HEK293 (cell line): ENCODE results near the gene RNF40.

ENCODE experiments used
- CTCF ChIA-PET: fragments of 350-600 bp; formaldehyde crosslinking; extraction: SDS; loops from one replicate; lab custom pipeline; 2021; ENCODE audit warnings: antibody characterized with exemption; lab: Yijun Ruan, JAX
- POLR2A ChIA-PET: fragments of 300-600 bp; formaldehyde crosslinking; extraction: SDS; loops from one replicate; lab custom pipeline; 2020; ENCODE audit warnings: antibody characterized with exemption, inconsistent platforms; lab: Yijun Ruan, JAX
- H3K27ac ChIP-seq: fragments of 200-500 bp; sonication (Bioruptor generic); 2 replicates; pipeline ENCODE4 v1.5.1; 2014; ENCODE audit warnings: low read depth, low read length, control low read depth, inconsistent platforms; ENCODE audit errors: extremely low read depth
- H3K36me3 ChIP-seq, 2 experiments: fragments of 200-500 bp in 1 of 2; sonication (Bioruptor generic) in 1 of 2; 1 replicate in 1 of 2; 2 replicates in 1 of 2; pipeline ENCODE4 v1.5.1; 2014 to 2017; ENCODE audit warnings: inconsistent platforms in 2 of 2, low read length in 2 of 2; ENCODE audit not compliant: control insufficient read depth in 2 of 2, insufficient read depth in 1 of 2
- H3K4me1 ChIP-seq: fragments of 200-500 bp; sonication (Bioruptor generic); 2 replicates; pipeline ENCODE4 v1.5.1; 2014; ENCODE audit warnings: mild to moderate bottlenecking, low read length, inconsistent platforms; ENCODE audit not compliant: control insufficient read depth, insufficient read depth
- H3K4me3 ChIP-seq: 2 replicates; pipeline ENCODE4 v1.5.1; 2011; ENCODE audit warnings: low read depth, mild to moderate bottlenecking, control low read depth, low read length, moderate library complexity
- H3K9me3 ChIP-seq: fragments of 200-500 bp; sonication (Bioruptor generic); 2 replicates; pipeline ENCODE4 v1.5.1; 2014; ENCODE audit warnings: low read depth, low read length, inconsistent platforms; ENCODE audit not compliant: control insufficient read depth, insufficient read depth
- ATF2 ChIP-seq: fragments of 450-650 bp; formaldehyde crosslinking; IDR thresholded peaks from 2 replicates; pipeline ENCODE4 v1.5.1; 2016; ENCODE audit warnings: missing biosample characterization, missing genetic modification characterization, low read depth
- GFI1B ChIP-seq: fragments of 450-650 bp; formaldehyde crosslinking; IDR thresholded peaks from 2 replicates; pipeline ENCODE4 v1.5.1; 2016; ENCODE audit warnings: missing biosample characterization, missing genetic modification characterization
- GLI2 ChIP-seq: fragments of 450-650 bp; formaldehyde crosslinking; IDR thresholded peaks from 2 replicates; pipeline ENCODE4; 2017; ENCODE audit warnings: missing biosample characterization, missing genetic modification characterization, low read depth, borderline replicate concordance
- HOXC10 ChIP-seq: sonication (generic); formaldehyde crosslinking; IDR thresholded peaks from 2 replicates; pipeline ENCODE4 v1.8.1; 2023; ENCODE audit warnings: mild to moderate bottlenecking, missing genetic modification reagents
- PRDM2 ChIP-seq: fragments of 450-650 bp; formaldehyde crosslinking; IDR thresholded peaks from 2 replicates; pipeline ENCODE4 v1.5.1; 2016; ENCODE audit warnings: missing biosample characterization, missing genetic modification characterization, borderline replicate concordance
- REST ChIP-seq: fragments of 450-650 bp; formaldehyde crosslinking; IDR thresholded peaks from 2 replicates; pipeline ENCODE4 v1.5.1; 2016; ENCODE audit warnings: missing biosample characterization, missing genetic modification characterization
- YY2 ChIP-seq: fragments of 450-650 bp; formaldehyde crosslinking; IDR thresholded peaks from 2 replicates; pipeline ENCODE4 v1.5.1; 2016; ENCODE audit warnings: missing biosample characterization, missing genetic modification characterization
- ZBTB6 ChIP-seq: fragments of 450-650 bp; formaldehyde crosslinking; IDR thresholded peaks from 2 replicates; pipeline ENCODE4 v1.5.1; 2017; ENCODE audit warnings: missing biosample characterization, missing genetic modification characterization
- ZEB2 ChIP-seq: fragments of 450-650 bp; formaldehyde crosslinking; IDR thresholded peaks from 2 replicates; pipeline ENCODE4 v1.5.1; 2016; ENCODE audit warnings: missing biosample characterization, missing genetic modification characterization
- ZNF114 ChIP-seq: fragments of 450-650 bp; formaldehyde crosslinking; IDR thresholded peaks from 2 replicates; pipeline ENCODE4 v1.5.0; 2017; ENCODE audit warnings: missing biosample characterization, missing genetic modification characterization
- ZNF175 ChIP-seq: fragments of 450-650 bp; formaldehyde crosslinking; IDR thresholded peaks from 2 replicates; pipeline ENCODE4 v1.5.1; 2016; ENCODE audit warnings: missing biosample characterization, missing genetic modification characterization
- ZNF266 ChIP-seq: fragments of 450-650 bp; formaldehyde crosslinking; IDR thresholded peaks from 2 replicates; pipeline ENCODE4 v1.5.1; 2016; ENCODE audit warnings: missing biosample characterization, missing genetic modification characterization, low read depth
- ZNF513 ChIP-seq: fragments of 450-650 bp; IDR thresholded peaks from 2 replicates; pipeline ENCODE4 v1.5.1; 2018; ENCODE audit warnings: missing biosample characterization, missing genetic modification characterization
- ZNF555 ChIP-seq: fragments of 450-650 bp; formaldehyde crosslinking; conservative IDR thresholded peaks from 2 replicates; pipeline ENCODE4 v1.5.1; 2017; ENCODE audit warnings: missing biosample characterization, mild to moderate bottlenecking, missing genetic modification characterization, inconsistent platforms
- ZNF623 ChIP-seq: fragments of 450-650 bp; formaldehyde crosslinking; IDR thresholded peaks from 2 replicates; pipeline ENCODE4 v1.5.1; 2016; ENCODE audit warnings: missing biosample characterization, missing genetic modification characterization
- ZNF830 ChIP-seq: fragments of 450-650 bp; IDR thresholded peaks from 2 replicates; pipeline ENCODE4 v1.5.0; 2018; ENCODE audit warnings: missing biosample characterization, missing genetic modification characterization, low read depth, mild to moderate bottlenecking, moderate library complexity

RNF40 gene

GRCh38 chr16:30764086-30764485 is 2.0 kb downstream of the RNF40 start (continued):
- TF ChIP-seq ZNF555 (tag by site-specific recombination): no peak
- no peak for TF ChIP-seq ZNF623 (tag by site-specific recombination)

- TF ChIP-seq GLI2 (tag by site-specific recombination): no peak
- ChIA-PET CTCF (interaction anchor here (0.5 to 1.3 kb wide), 4 partner anchors 10 to 177 kb away, joined by 3 to 4 read pairs (median 3); no protein-coding TSS in a partner anchor), POLR2A (interaction anchor here (1.1 to 4.8 kb wide), 5 partner anchors 10 to 159 kb away, joined by 3 to 23 read pairs (median 3); partner anchors contain the start of genes FBXL19 and PHKG2)
- H3K4me3 ChIP-seq: no peak overlapping the region
- H3K27ac ChIP-seq: no peak overlapping the region
- peaks cover 4% of the 10 kb centered on the region; the same call in 1 of the 2 replicates for H3K4me1 ChIP-seq
- no peaks in the 10 kb centered on the region for H3K9me3 ChIP-seq
- peaks cover 18 to 79% of the 10 kb centered on the region in 2 experiments; a peak in 2 of 3 replicates for H3K36me3 ChIP-seq
Measured at GRCh38 chr16:30764816-30765465, 2.8 kb downstream of the RNF40 start.

GRCh38 chr16:30766206-30766932 is 4.2 kb downstream of the RNF40 start:
- ChIA-PET CTCF (interaction anchor here (1.3 kb wide), 1 partner anchor 9 kb away, joined by 4 read pairs; no protein-coding TSS in a partner anchor), POLR2A (interaction anchor here (0.5 to 4.8 kb wide), 4 partner anchors 9 to 136 kb away, joined by 3 to 21 read pairs (median 6); partner anchors contain the start of gene PHKG2)
- Histone ChIP-seq H3K4me1 (0 out of 2 replicates have a peak, but pooled peaks cover 4% of the 10 kb centered on the region), H3K36me3 (peaks cover 26 to 87% of the 10 kb centered on the region in 2 experiments; a peak in 2 of 3 replicates), H3K4me3 (no peak overlapping the region), H3K9me3 (no peaks in the 10 kb centered on the region), H3K27ac (no peak overlapping the region)
- TF ChIP-seq ZNF513 (no peak), REST (no peak), ZBTB6 (tag by site-specific recombination) (no peak), ZNF830 (tag by site-specific recombination) (no peak), HOXC10 (CRISPR knock-in tag) (no peak), YY2 (tag by site-specific recombination) (no peak), PRDM2 (no peak), ZNF266 (tag by site-specific recombination) (no peak), ZNF175 (tag by site-specific recombination) (no peak), ZEB2 (tag by site-specific recombination) (no peak), ATF2 (tag by site-specific recombination) (no peak), ZNF114 (tag by site-specific recombination) (no peak), GFI1B (tag by site-specific recombination) (no peak)
